GM21423 (cell line): ENCODE measurements around the gene KLK4.

ENCODE experiments used
- ATAC-seq: cut with Tn5 transposase; IDR thresholded peaks from one replicate; pipeline ENCODE4 v1.9.1; 2021; ENCODE audit warnings: mild to moderate bottlenecking, moderate library complexity; ENCODE audit not compliant: unreplicated experiment

The KLK4 gene

GRCh38 chr19:50911206-50912101 is at the start of gene KLK4:
KLK4 (minus strand) TSS chr19:50911395; CDS start chr19:50910738, 657 bp downstream.
- no peak for ATAC-seq

- no peak for ATAC-seq
Measured at GRCh38 chr19:50959731-50960500, 48.7 kb upstream of the KLK4 start.

GRCh38 chr19:50957587-50957986 is 46.4 kb upstream of the KLK4 start:
- ATAC-seq = no peak

GRCh38 chr19:50952910-50953309 is 41.7 kb upstream of the KLK4 start, which contains the start of gene KLK5:
KLK5 (minus strand) TSS chr19:50953038; CDS start chr19:50952657, 381 bp downstream.
- ATAC-seq = no peak

GRCh38 chr19:50949861-50950260 is 38.7 kb upstream of the KLK4 start:
- ATAC-seq = no peak

- no peak for ATAC-seq
Measured at GRCh38 chr19:50947123-50947522, 35.9 kb upstream of the KLK4 start.

- no peak for ATAC-seq
Measured at GRCh38 chr19:50944795-50945194, 33.6 kb upstream of the KLK4 start.

GRCh38 chr19:50943074-50943828 is 32.1 kb upstream of the KLK4 start:
- no peak for ATAC-seq

GRCh38 chr19:50939596-50939995 is 28.4 kb upstream of the KLK4 start:
- ATAC-seq = no peak

- ATAC-seq = no peak
Measured at GRCh38 chr19:50933640-50934039, 22.4 kb upstream of the KLK4 start.

GRCh38 chr19:50932690-50933083 is 21.5 kb upstream of the KLK4 start:
- ATAC-seq = no peak

GRCh38 chr19:50932018-50932689 is 21.0 kb upstream of the KLK4 start:
- ATAC-seq = no peak

- ATAC-seq = no peak
Measured at GRCh38 chr19:50931023-50931422, 19.8 kb upstream of the KLK4 start.

GRCh38 chr19:50928831-50929230 is 17.6 kb upstream of the KLK4 start:
- no peak for ATAC-seq

- no peak for ATAC-seq
Measured at GRCh38 chr19:50926144-50926543, 14.9 kb upstream of the KLK4 start.

GRCh38 chr19:50925734-50926133 is 14.5 kb upstream of the KLK4 start:
- no peak for ATAC-seq

- no peak for ATAC-seq
Measured at GRCh38 chr19:50924586-50924985, 13.4 kb upstream of the KLK4 start.

- ATAC-seq = peak; percentile 68
Measured at GRCh38 chr19:50922317-50922853, 11.2 kb upstream of the KLK4 start.

- no peak for ATAC-seq
Measured at GRCh38 chr19:50921426-50922316, 10.5 kb upstream of the KLK4 start.
